Upper lobe of left lung (tissue), 6 donors: Measurements from ENCODE around the gene SDCCAG8. TPM values are rescaled to one million over a fixed set of nuclear protein-coding genes. Genes with fewer than 3 reads are reported as not detected.

Source experiments
- ATAC-seq, 2 donors: fragments of 200-7000 bp; cut with Tn5 transposase; one replicate each; pipeline ENCODE4 v1.9.1; 2022; ENCODE audit warnings: mild to moderate bottlenecking in 2 of 2, moderate library complexity in 2 of 2; ENCODE audit not compliant: low FRiP score in 2 of 2
- DNase-seq, 2 donors: peaks; one replicate each; pipeline ENCODE4 v3.0.0-alpha.2; 2019 to 2020
- H3K27ac ChIP-seq, 4 donors: fragments of 200-600 bp; sonication (generic); one replicate each; pipeline ENCODE4 v1.5.1; 2016 to 2019
- H3K27me3 ChIP-seq, 4 donors: fragments of 200-600 bp; sonication (generic); one replicate each; pipeline ENCODE4 v1.5.1; 2017 to 2019
- H3K36me3 ChIP-seq, 4 donors: fragments of 200-600 bp; sonication (generic); one replicate each; pipeline ENCODE4 v1.5.1; 2016 to 2019
- H3K4me1 ChIP-seq, 4 donors: fragments of 200-600 bp; sonication (generic); one replicate each; pipeline ENCODE4 v1.5.1; 2018 to 2019
- H3K4me3 ChIP-seq, 4 donors: fragments of 200-600 bp; sonication (generic); one replicate each; pipeline ENCODE4 v1.5.1; 2017 to 2019; ENCODE audit warnings: mild to moderate bottlenecking in 2 of 4, moderate library complexity in 1 of 4
- H3K9me3 ChIP-seq, 4 donors: fragments of 200-600 bp; sonication (generic); one replicate each; pipeline ENCODE4 v1.5.1; 2018 to 2019
- EP300 ChIP-seq, 4 donors: sonication (generic); formaldehyde crosslinking; IDR thresholded peaks; one replicate each; pipeline ENCODE4 v1.5.1; 2017; ENCODE audit warnings: antibody characterized with exemption in 4 of 4, control low read depth in 2 of 4
- POLR2A ChIP-seq, 4 donors: fragments of 450-650 bp; IDR thresholded peaks; one replicate each; pipeline ENCODE4 v1.5.1; 2016 to 2017; ENCODE audit warnings: antibody characterized with exemption in 4 of 4, mild to moderate bottlenecking in 2 of 4
- POLR2AphosphoS5 ChIP-seq, 2 donors: sonication (generic); formaldehyde crosslinking; IDR thresholded peaks; one replicate each; pipeline ENCODE4 v1.5.1; 2017; ENCODE audit warnings: antibody characterized with exemption in 2 of 2
- WGBS, 2 donors: methylation state at CpG; one replicate each; pipeline ENCODE4 v1.1.5; 2017 to 2018; 5-methylcytosine and 5-hydroxymethylcytosine counted together
- total RNA-seq, 6 donors: library from RNA; depleted of rRNA in 4 of 6; stranded (reverse); fragments of >200 nt in 4 of 6; gene quantifications; one replicate each; pipeline versions ENCODE4 v1.1.0 to v1.2.1, GENCODE V29; 2016 to 2021
- TF ChIP-seq, protein P1 (sequence below), 6 experiments: fragments of 450-650 bp in 4 of 6; fragments of 200-600 bp in 2 of 6; sonication (generic) in 2 of 6; IDR thresholded peaks; one replicate each; pipeline ENCODE4 v1.5.1; 2016 to 2019; ENCODE audit warnings: antibody characterized with exemption in 6 of 6
- donor health status: DM: no; HTN: no; CAD: no; lungs with moderate emphysema.
- donor health status: DM: no; HTN: yes; CAD: no; lungs with severe emphysema.

Gene SDCCAG8
- total RNA-seq, 6 donors from 2014 or later, result 52.5 to 295 (median 95.2) TPM

DNA sequence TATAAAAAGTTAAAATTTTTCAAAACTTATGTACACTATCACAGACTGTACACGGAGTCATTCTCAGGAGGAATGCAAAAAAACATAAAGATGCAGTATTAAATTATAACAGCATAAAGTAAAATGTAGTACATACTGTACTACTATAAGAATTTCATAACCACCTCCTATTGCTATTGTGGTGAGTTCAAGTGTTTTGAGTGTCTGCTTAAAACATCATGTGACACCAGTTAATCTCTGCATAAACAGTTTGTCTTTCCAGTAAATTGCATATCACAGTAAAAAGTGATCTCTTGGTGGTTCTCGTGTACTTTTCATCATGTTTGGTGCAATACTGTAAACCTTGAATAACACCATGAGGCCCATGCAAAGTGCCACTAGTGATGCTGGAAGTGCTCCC lies 45.2 kb downstream of the SDCCAG8 start:
- no peaks in the 10 kb centered on the region for H3K9me3 ChIP-seq
- TF ChIP-seq EP300 (IDR thresholded peaks at IDR 0.05) (peak in 3 of 4 donors; percentile 46 to 96 (median 70)), POLR2A (IDR thresholded peaks at IDR 0.05) (no peak)
- peaks cover 0 to 9% (median 1%) of the 10 kb centered on the region in 4 donors for H3K4me1 ChIP-seq
- H3K4me3 ChIP-seq, result no peak overlapping the region
- 70 to 75% methylated on average over 2 of the region's 2 CpGs for WGBS, 2 donors
- H3K36me3 ChIP-seq, result peaks cover 0 to 23% (median 3%) of the 10 kb centered on the region in 4 donors
- ATAC-seq (peak in 1 of 2 donors; percentile 41), DNase-seq (no peak)
- no peaks in the 10 kb centered on the region for H3K27me3 ChIP-seq
- H3K27ac ChIP-seq, result peak overlapping the region in 2 of 4 donors; percentile 37 to 46

DNA sequence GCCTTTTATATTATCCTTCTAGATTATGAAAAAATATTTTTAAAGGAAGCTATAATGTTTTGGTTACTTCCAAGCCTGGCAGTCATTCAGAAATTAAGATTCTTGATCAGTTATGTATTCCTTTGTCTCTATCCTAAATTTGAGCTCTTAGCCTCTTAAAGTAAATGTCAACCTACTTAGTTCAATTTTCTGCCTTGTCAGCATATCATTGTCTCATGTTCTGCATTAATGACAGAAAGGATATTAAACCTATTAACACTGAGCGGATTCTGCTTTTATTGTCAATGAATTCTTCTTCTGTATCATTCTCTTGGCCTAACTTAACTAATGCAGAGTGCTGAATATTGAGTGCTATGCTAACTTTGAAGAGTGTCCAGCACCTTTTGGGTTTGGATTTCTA lies 56.0 kb downstream of the SDCCAG8 start:
- no peak for TF ChIP-seq POLR2AphosphoS5 (IDR thresholded peaks at IDR 0.05)
- TF ChIP-seq POLR2A (IDR thresholded peaks at IDR 0.05), result no peak
- TF ChIP-seq, protein P1, sequence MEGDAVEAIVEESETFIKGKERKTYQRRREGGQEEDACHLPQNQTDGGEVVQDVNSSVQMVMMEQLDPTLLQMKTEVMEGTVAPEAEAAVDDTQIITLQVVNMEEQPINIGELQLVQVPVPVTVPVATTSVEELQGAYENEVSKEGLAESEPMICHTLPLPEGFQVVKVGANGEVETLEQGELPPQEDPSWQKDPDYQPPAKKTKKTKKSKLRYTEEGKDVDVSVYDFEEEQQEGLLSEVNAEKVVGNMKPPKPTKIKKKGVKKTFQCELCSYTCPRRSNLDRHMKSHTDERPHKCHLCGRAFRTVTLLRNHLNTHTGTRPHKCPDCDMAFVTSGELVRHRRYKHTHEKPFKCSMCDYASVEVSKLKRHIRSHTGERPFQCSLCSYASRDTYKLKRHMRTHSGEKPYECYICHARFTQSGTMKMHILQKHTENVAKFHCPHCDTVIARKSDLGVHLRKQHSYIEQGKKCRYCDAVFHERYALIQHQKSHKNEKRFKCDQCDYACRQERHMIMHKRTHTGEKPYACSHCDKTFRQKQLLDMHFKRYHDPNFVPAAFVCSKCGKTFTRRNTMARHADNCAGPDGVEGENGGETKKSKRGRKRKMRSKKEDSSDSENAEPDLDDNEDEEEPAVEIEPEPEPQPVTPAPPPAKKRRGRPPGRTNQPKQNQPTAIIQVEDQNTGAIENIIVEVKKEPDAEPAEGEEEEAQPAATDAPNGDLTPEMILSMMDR (IDR thresholded peaks at IDR 0.05), result no peak
- TF ChIP-seq EP300 (IDR thresholded peaks at IDR 0.05), result no peak
- Histone ChIP-seq H3K9me3 (no peaks in the 10 kb centered on the region), H3K36me3 (peaks cover 4 to 33% (median 7%) of the 10 kb centered on the region in 4 donors), H3K27ac (no peak overlapping the region), H3K27me3 (no peaks in the 10 kb centered on the region), H3K4me1 (peaks cover 3 to 24% (median 9%) of the 10 kb centered on the region in 4 donors), H3K4me3 (no peak overlapping the region)
- whole genome bisulfite sequencing, 2 donors, result 100% methylated on average over 1 of the region's 1 CpG
- no peak for DNase-seq
- ATAC-seq, result no peak

DNA sequence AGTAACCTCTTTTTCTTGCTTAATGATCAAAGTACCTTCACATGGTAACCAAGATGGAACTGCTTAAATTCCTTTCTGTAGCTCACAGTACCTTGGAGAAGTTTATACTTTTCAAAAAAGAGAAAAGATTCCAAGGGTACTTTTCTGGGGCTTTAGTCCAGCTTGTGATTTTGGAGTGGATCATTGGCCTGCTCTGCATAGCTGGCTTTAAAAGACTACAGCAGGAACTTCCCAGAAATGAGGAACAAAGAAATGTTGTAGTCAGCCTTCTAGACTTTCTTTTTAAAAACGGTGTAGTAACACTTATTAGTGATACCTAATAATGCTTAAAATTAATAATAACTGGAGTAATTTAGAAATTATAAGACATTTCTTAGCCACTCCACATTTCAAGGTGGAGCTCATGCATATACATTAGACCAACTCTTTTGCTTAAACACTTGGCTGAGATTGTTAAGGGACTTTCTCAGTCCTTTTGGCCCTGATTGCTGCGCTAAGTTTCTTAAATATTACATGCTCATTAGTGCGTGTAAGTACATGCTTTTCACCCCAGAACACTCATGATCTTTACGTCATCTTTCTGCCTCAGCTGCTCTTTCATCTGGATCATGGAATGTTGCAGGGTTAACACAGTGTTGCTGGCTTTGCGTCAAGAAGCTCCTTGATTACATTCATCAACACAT lies 57.3 kb downstream of the SDCCAG8 start:
- Histone ChIP-seq H3K36me3 (peaks cover 6 to 40% (median 10%) of the 10 kb centered on the region in 4 donors), H3K27me3 (no peaks in the 10 kb centered on the region), H3K9me3 (no peaks in the 10 kb centered on the region), H3K4me3 (no peak overlapping the region), H3K27ac (peak overlapping the region in 2 of 4 donors; percentile 61 to 66), H3K4me1 (peaks cover 3 to 24% (median 7%) of the 10 kb centered on the region in 4 donors)
- ATAC-seq (peak; percentile 34 to 66), DNase-seq (no peak)
- WGBS, 2 donors, result 60 to 73% methylated on average over 5 of the region's 5 CpGs
- TF ChIP-seq, protein P1 (IDR thresholded peaks at IDR 0.05), result no peak
- TF ChIP-seq POLR2AphosphoS5 (IDR thresholded peaks at IDR 0.05) (no peak), POLR2A (IDR thresholded peaks at IDR 0.05) (no peak), EP300 (IDR thresholded peaks at IDR 0.05) (no peak)

DNA sequence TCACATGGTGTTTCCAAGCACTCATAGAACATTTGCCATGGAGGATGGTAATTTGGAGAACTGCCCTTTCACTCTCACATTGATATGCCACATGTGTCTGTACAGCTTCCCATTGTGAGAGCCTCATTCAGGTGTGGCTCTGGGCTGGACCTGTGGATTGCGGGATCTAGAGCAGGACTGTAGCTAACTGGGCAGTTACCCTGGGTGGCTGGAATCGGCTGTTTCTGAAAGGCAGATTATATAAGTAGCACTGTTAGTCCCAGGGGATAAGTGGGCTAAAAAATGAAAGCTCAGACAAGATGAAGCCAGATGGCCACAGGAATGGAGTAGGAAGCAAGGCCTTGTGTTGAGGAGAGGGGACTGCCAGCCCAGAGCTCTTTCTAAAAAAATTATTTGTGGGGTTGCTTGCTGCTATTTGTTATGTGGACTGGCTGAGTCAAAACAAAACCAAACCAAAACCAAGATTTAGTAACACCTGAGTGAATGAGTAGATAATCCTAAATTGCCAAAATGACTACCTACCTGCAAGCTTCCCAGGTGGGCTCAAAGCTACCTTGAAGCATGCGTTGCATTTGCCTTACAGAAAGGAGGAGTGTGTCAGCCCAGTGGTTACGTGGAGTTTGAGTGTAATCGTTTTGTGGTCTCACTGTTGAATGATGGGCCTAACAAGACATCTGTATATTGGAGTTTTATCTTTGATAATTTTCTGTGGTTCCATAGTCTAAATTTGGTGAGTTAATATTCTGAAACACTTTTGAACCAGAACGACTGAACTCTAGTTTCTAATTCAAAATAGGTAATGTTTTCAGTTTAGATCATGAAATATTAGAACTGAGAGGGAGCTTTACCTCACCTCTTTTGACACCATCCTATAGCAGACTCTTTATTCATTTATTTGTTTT lies 58.0 kb downstream of the SDCCAG8 start:
- H3K27me3 ChIP-seq, result no peaks in the 10 kb centered on the region
- no peaks in the 10 kb centered on the region for H3K9me3 ChIP-seq
- ATAC-seq (peak; percentile 6 to 63), DNase-seq (no peak)
- TF ChIP-seq, protein P1 (IDR thresholded peaks at IDR 0.05), result no peak
- no peak for TF ChIP-seq POLR2AphosphoS5 (IDR thresholded peaks at IDR 0.05)
- no peak for TF ChIP-seq POLR2A (IDR thresholded peaks at IDR 0.05)
- TF ChIP-seq EP300 (IDR thresholded peaks at IDR 0.05), result no peak
- peaks cover 3 to 24% (median 7%) of the 10 kb centered on the region in 4 donors for H3K4me1 ChIP-seq
- peak overlapping the region in 2 of 4 donors; percentile 61 to 66 for H3K27ac ChIP-seq
- peaks cover 4 to 39% (median 10%) of the 10 kb centered on the region in 4 donors for H3K36me3 ChIP-seq
- 83 to 84% methylated on average over 6 of the region's 6 CpGs for WGBS, 2 donors
- H3K4me3 ChIP-seq, result no peak overlapping the region

DNA sequence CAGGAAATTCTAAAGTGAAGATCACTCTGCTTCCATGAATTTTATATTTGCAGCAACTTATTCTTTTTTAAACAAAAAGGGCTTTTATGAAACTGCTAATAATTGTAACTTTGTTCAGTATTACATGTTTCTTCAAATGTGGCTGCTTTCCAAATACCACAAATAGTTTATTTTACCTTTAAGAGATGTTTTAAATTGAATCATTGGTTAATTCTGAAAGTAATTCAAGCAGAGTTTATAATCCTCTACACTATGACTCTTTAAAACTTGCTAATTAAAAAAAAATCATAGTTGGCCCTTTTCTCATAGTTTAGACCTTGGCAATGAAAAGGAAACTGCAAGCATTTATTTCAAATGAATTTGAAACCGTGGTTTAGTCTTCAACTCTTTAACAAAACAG lies 59.6 kb downstream of the SDCCAG8 start:
- H3K36me3 ChIP-seq, result peaks cover 4 to 35% (median 8%) of the 10 kb centered on the region in 4 donors
- no peaks in the 10 kb centered on the region for H3K9me3 ChIP-seq
- ATAC-seq, result no peak
- peaks cover 3 to 26% (median 7%) of the 10 kb centered on the region in 4 donors for H3K4me1 ChIP-seq
- TF ChIP-seq POLR2AphosphoS5 (IDR thresholded peaks at IDR 0.05) (no peak), EP300 (IDR thresholded peaks at IDR 0.05) (no peak), POLR2A (IDR thresholded peaks at IDR 0.05) (no peak)
- TF ChIP-seq, protein P1 (IDR thresholded peaks at IDR 0.05), result no peak
- DNase-seq, result no peak
- H3K27me3 ChIP-seq, result no peaks in the 10 kb centered on the region
- no peak overlapping the region for H3K27ac ChIP-seq
- no peak overlapping the region for H3K4me3 ChIP-seq
- 40 to 43% methylated on average over 1 of the region's 1 CpG for WGBS, 2 donors
